HG03097 (cell line): Measurements from ENCODE around the gene L3MBTL1.
A peak's percentile ranks its signal among the peaks of the same experiment; 100 is the strongest.

Experiments used
- ATAC-seq: cut with Tn5 transposase; IDR thresholded peaks from one replicate; pipeline ENCODE4 v1.9.1; 2021; ENCODE audit not compliant: unreplicated experiment, low FRiP score

The L3MBTL1 gene

GRCh38 chr20:43507150-43508080, at the start of gene L3MBTL1:
TSS of gene L3MBTL1 (plus strand) at chr20:43507697. CDS start at chr20:43513504, 5,807 bp downstream.
- ATAC-seq = no peak

- peak; percentile 27 for ATAC-seq
Measured at GRCh38 chr20:43458422-43458924, 49.0 kb upstream of the L3MBTL1 start.

DNA sequence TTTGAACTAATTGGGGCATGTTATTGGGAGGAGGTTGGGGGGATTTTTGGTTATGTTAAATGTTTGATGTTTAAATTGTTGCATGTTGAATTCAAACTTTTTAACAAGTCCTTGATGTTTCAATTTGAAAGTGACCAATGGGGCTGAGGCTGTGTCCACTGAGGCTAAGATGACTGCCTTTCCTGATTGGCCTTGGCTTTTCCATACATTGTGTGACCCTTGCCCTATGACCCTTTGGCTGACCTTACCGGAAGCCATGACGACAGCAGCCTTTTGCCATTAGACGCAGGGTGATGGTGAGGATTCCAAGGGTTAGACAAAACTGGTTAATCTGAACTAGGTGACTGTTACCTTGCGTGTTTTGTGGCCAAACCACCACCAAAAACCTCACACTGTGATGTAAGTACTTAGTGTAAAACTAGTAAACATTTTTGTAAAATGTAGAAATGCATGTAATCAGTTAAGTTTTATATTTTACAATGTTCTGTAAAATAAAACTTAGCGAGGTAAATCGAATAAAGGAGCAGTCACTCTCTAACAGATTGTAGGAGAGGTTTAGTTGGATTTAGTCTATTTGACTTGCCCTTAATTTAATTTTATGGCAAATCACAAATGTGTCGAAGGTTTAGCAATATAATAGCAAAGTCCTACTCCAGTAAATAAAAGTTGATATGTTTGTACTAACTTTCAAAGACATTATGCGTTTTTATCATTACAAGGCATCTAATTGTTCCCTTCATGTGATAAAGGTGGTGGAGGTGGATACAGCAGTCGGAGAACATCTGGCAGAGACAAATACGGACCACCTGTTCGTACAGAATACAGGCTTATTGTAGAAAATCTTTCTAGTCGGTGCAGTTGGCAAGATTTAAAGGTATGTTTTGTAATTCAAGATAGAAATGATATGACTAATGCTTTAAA, 48.2 kb upstream of the L3MBTL1 start:
- ATAC-seq = no peak

GRCh38 chr20:43460172-43460829, 47.2 kb upstream of the L3MBTL1 start:
- no peak for ATAC-seq

DNA sequence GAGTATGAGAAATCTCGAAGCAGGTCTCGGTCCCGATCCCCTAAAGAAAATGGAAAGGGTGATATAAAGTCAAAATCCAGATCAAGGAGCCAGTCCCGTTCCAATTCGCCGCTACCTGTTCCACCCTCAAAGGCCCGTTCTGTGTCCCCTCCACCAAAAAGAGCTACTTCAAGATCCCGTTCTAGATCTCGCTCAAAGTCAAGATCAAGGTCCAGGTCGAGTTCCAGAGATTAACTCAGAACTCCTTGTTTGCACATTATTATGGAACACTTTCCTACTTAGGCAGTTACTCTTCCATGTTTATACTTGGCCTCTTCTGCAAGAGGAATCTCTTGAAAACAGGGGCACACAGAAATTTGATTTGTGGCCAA, 46.7 kb upstream of the L3MBTL1 start:
- ATAC-seq = no peak

DNA sequence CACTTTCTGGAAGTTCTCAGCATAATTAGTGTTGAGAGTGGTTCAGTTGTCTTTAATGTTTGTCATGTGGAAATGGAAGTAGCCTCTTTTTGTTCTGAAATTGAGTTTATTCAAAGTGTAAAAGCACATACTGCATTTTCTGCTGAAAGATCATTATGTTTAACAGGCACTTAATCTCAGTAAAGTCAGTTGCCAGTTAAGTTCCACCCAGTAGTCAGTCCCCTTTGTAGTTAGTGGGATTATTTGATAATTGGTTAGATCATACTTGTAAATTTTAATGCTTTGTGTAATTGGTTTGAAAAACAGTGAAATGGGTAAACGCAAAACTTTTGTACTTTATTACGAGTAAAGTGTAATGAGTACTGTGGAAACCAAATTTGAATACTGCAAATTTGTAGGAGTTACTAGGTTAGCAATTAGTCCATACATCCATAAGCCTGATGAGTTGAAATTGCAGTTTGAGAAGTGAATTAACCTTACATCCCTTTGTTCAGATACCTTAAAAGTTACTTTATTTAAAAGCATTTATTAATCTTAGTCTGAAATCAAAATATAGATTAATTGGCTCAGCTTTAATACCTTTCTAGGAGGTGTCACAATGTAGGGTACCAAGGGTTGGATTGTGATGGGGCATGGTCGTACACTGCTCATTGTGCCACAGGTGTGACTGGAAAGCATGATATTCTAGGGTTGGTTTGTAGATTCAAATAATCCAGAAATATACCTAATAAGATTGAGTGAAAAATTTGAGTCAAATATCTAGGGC, 45.4 kb upstream of the L3MBTL1 start:
- no peak for ATAC-seq

- ATAC-seq = no peak
Measured at GRCh38 chr20:43462660-43463526, 44.6 kb upstream of the L3MBTL1 start.

GRCh38 chr20:43463527-43464218, 43.8 kb upstream of the L3MBTL1 start:
- no peak for ATAC-seq

DNA sequence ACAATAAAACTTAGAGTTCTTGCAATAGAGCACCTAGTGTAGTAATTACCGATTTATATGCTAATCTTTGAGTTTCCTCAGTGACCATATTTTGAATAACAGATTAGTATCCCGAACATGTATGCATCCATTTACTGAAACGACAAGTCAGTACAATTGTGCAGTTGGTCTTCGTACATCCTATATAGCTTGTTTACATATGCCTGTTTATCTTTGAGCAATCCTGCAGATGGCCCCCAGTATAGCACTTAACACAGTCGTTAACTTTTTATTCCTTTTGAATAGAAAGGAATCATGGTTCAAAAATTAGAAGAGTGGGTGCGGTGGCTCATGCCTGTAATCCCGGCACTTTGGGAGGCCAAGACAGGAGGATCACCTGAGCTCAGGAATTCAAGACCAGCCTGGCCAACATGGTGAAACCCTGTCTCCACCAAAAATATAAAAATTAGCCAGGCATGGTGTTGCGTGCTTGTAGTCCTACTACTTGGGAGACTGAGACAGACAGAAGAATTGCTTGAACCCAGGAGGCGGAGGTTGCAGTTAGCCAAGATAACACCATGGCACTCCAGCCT, 43.2 kb upstream of the L3MBTL1 start:
- no peak for ATAC-seq

DNA sequence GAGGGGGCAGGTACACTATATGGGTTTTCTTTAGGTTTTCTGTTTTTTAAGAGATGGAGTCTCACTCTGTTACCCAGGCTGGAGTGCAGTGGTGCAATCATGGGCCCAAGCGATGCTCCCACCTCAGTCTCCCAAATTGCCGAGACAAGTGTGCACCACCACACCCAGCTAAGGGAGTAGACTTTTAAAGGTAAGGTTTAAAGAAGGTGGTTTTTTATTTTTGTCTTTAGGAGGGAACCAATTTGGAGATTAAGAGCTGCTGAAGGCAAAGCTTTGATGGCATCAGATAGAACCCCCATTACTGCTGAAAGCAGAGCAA, 41.9 kb upstream of the L3MBTL1 start:
- ATAC-seq = no peak

DNA sequence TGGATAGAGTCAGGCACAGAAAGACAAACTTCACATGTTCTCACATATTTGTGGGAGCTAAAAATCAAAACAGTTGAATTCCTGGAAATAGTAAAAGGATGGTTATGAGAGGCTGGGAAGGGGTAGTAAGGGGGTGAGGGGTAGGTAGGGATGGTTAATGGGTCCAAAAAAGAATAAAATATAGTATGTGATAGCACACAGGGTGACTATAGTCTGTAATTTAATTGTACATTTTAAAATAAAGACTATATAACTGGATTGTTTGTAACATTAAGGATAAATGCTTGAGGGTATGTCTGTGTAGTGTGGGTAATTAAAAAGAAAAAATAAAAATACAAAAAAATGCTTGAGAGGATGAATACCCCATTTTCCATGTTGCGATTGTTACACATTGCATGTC, 39.9 kb upstream of the L3MBTL1 start:
- no peak for ATAC-seq

DNA sequence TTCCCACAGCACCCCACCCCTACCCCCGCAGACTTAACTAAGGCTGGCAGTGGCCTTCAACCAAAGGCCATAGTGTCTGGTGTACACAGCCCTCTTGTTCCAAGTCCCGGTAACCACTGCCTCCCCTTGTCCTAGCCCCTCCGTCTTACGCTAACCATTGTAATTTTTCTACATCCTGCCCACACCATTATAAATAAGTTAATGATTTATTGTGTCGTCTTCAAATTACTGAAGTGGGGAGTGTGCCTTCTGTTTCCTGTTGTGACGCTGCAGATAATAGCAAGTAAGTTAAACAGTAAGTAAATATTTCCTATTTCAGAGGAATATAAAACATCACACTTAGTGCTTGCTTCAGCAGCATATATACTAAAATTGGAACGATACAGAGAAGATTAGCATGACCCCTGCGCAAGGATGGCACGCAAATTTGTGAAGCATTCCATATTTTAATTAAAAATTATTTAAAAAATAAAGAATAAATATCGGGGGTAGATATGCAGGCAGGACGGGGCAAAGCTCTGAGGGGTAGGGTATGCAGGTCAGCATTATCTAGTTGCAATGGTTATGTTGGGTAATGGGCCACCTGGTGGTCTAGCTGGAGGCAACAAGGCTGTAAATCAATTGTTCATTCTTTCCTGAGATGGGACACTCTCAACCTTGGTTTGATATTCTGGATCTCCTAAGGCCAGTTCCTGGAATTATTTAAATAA, 34.7 kb upstream of the L3MBTL1 start:
- no peak for ATAC-seq

- no peak for ATAC-seq
Measured at GRCh38 chr20:43473381-43473704, 34.2 kb upstream of the L3MBTL1 start.

GRCh38 chr20:43477193-43477592, 30.3 kb upstream of the L3MBTL1 start:
- no peak for ATAC-seq

DNA sequence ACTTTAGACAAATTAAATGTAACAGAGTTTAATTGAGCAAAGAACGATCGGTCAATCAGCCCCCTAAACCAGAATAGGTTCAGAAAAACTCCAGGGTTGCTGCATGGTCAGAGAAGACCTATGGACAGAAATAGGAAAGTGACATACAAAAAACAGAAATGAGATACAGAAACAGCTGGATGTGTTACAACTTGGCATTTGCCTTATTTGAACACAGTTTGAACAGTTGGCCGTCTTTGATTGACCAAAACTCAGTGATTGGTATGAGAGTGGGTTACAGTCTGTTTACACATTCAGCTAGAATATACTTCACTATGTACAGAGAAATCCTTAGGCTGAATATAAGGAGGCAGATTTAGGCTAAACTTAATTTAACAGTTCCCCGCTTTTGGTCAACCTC, 29.9 kb upstream of the L3MBTL1 start:
- ATAC-seq = no peak

DNA sequence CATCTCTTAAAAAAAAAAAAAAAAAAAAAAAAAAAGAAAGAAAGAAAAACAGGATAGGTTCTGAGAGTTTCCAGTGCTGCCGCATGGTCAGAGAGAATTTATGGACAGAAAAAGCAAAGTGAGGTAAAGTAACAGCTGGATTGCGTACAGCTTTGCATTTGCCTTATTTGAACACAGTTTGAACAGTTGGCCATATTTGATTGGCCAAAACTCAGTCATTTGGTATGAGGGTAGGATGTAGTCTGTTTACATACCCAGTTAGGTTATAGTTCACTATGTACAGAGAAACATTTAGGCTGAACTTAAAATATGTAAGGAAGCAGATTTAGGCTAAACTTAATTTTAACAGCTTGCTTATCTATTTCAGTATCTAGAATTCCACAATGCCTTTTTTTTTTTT, 17.5 kb upstream of the L3MBTL1 start:
- ATAC-seq = no peak

DNA sequence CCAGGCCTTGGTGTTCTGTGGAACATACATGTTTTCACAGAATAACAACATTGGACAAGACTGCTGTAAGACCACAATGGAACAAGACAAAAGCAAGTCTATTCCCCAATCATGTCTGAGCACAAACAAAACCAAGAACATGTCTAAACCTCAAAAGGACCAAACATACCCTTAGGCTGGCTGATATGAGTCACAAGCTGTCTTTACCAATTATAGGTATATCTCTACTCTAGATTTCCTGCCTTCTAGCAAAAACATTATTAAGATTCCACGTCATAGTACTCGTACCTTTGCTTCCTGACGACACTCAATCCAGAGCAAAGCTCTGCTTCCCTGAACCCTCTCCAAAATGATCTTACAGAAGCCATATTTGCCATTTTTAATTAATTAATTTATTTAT, 15.4 kb upstream of the L3MBTL1 start:
- ATAC-seq = peak; percentile 56

GRCh38 chr20:43495388-43495787, 12.1 kb upstream of the L3MBTL1 start:
- no peak for ATAC-seq
